Endothelial cell of umbilical vein (primary cell): Measurements from ENCODE around the gene FBXL2. TPM values are rescaled to one million over a fixed set of nuclear protein-coding genes. Genes with fewer than 3 reads are reported as not detected.

Experiments
- BruUV-seq: library from RNA; stranded (reverse); fragments of 400-500 nt; replicated peaks from 2 replicates; lab custom pipeline; 2021; lab: Mats Ljungman, UMichigan
- CTCF ChIA-PET: fragments of 300-600, 350-600 bp; sonication (Branson Sonifier 250); formaldehyde crosslinking; loops from one replicate; lab custom pipeline; 2021; ENCODE audit warnings: antibody characterized with exemption, inconsistent platforms; lab: Charles Lee
- POLR2A ChIA-PET: fragments of 300-600, 350-600 bp; sonication (Branson Sonifier 250); formaldehyde crosslinking; loops from one replicate; lab custom pipeline; 2021; ENCODE audit warnings: antibody characterized with exemption, inconsistent platforms; lab: Charles Lee
- DNase-seq: peaks from one replicate; pipeline ENCODE4 v3.0.0-alpha.2; 2011; ENCODE audit warnings: low read depth, low spot score
- FAIRE-seq: peaks from 2 replicates; lab custom pipeline; 2011; peaks lifted over from hg19 to GRCh38; lab: Jason Lieb, UNC
- H2AFZ ChIP-seq: 2 replicates; pipeline ENCODE4 v1.6.0; 2012; ENCODE audit warnings: low read depth, low read length, control low read depth, inconsistent platforms
- H3K27ac ChIP-seq: 2 replicates; pipeline ENCODE4 v1.5.1; 2011; ENCODE audit warnings: low read depth, mild to moderate bottlenecking, control low read depth, low read length, moderate library complexity; ENCODE audit not compliant: insufficient read depth
- H3K27me3 ChIP-seq, 2 experiments: 2 replicates each; pipeline versions ENCODE4 v1.6.0 to v1.6.1; 2011; ENCODE audit warnings: low read length in 2 of 2, mixed read lengths in 1 of 2; ENCODE audit not compliant: control insufficient read depth in 2 of 2, insufficient read depth in 2 of 2
- H3K36me3 ChIP-seq, 2 experiments: 2 replicates in 1 of 2; 3 replicates in 1 of 2; pipeline ENCODE4 v1.5.1; 2011; ENCODE audit warnings: low read length in 2 of 2, mild to moderate bottlenecking in 1 of 2, moderate library complexity in 1 of 2; ENCODE audit not compliant: control insufficient read depth in 2 of 2, insufficient read depth in 2 of 2; ENCODE audit errors: extremely low read depth in 1 of 2
- H3K4me1 ChIP-seq: 3 replicates; pipeline ENCODE4 v1.5.1; 2011; ENCODE audit warnings: mild to moderate bottlenecking, low read length; ENCODE audit not compliant: control insufficient read depth, insufficient read depth; ENCODE audit errors: extremely low read depth
- H3K4me2 ChIP-seq: 2 replicates; pipeline ENCODE4 v1.6.1; 2011; ENCODE audit warnings: low read length, control low read depth, mixed read lengths; ENCODE audit not compliant: insufficient read depth
- H3K4me3 ChIP-seq, 3 experiments: fragments of 200-600 bp in 1 of 3; sonication (generic), shearing (Covaris generic) in 1 of 3; replicated peaks in 1 of 3; 2 replicates each; pipeline ENCODE4 v1.5.1; 2011 to 2016; ENCODE audit warnings: control low read depth in 3 of 3, low read length in 3 of 3, mild to moderate bottlenecking in 2 of 3, inconsistent platforms in 1 of 3, low read depth in 1 of 3, moderate library complexity in 1 of 3; ENCODE audit not compliant: insufficient read depth in 1 of 3
- H3K79me2 ChIP-seq: 2 replicates; pipeline ENCODE4 v1.6.0; 2012; ENCODE audit warnings: low read length, inconsistent platforms; ENCODE audit not compliant: control insufficient read depth, insufficient read depth
- H3K9ac ChIP-seq: replicated peaks from 2 replicates; pipeline ENCODE3; 2011; ENCODE audit warnings: low read length, control low read depth; ENCODE audit not compliant: insufficient read depth; ENCODE audit errors: extremely low read depth
- H3K9me1 ChIP-seq: replicated peaks from 3 replicates; pipeline ENCODE4 v1.6.0; 2011; ENCODE audit warnings: mild to moderate bottlenecking, low read length; ENCODE audit not compliant: control insufficient read depth, insufficient read depth; ENCODE audit errors: extremely low read depth
- H3K9me3 ChIP-seq: replicated peaks from 2 replicates; pipeline ENCODE4 v1.5.1; 2012; ENCODE audit warnings: low read length, inconsistent platforms; ENCODE audit not compliant: control insufficient read depth, insufficient read depth
- H4K20me1 ChIP-seq: replicated peaks from 2 replicates; pipeline ENCODE3; 2011; ENCODE audit warnings: mild to moderate bottlenecking, low read length; ENCODE audit not compliant: control insufficient read depth, insufficient read depth; ENCODE audit errors: extremely low read depth
- CTCF ChIP-seq, 2 donors: IDR thresholded peaks; 1 replicate in 1 of 2; 2 replicates in 1 of 2; pipeline ENCODE4 v1.5.1; 2011; ENCODE audit warnings: low read length in 2 of 2, mild to moderate bottlenecking in 2 of 2, moderate library complexity in 2 of 2, control low read depth in 1 of 2, inconsistent platforms in 1 of 2, low read depth in 1 of 2; ENCODE audit not compliant: insufficient read depth in 1 of 2; ENCODE audit errors: extremely low read depth in 1 of 2
- EZH2 ChIP-seq: IDR thresholded peaks from 2 replicates; pipeline ENCODE4 v1.6.1; 2012; ENCODE audit warnings: borderline replicate concordance, low read depth, mild to moderate bottlenecking, moderate library complexity, low read length, inconsistent platforms; ENCODE audit not compliant: severe bottlenecking
- FOS ChIP-seq: IDR thresholded peaks from 2 replicates; pipeline ENCODE4 v1.6.1; 2011; ENCODE audit warnings: mild to moderate bottlenecking, low read length, moderate library complexity, borderline replicate concordance; ENCODE audit not compliant: insufficient read depth
- GATA2 ChIP-seq: IDR thresholded peaks from 2 replicates; pipeline ENCODE4 v1.7.0; 2011; ENCODE audit warnings: low read depth, mild to moderate bottlenecking, moderate library complexity, mixed read lengths, low read length; ENCODE audit not compliant: insufficient read length, insufficient read depth
- JUN ChIP-seq: IDR thresholded peaks from 2 replicates; pipeline ENCODE4 v1.6.1; 2011; ENCODE audit warnings: borderline replicate concordance, low read depth; ENCODE audit not compliant: insufficient read length, insufficient read depth
- MAX ChIP-seq: IDR thresholded peaks from 2 replicates; pipeline ENCODE4 v1.6.1; 2011; ENCODE audit not compliant: insufficient read depth, insufficient read length
- POLR2A ChIP-seq: IDR thresholded peaks from 2 replicates; pipeline ENCODE4 v1.6.1; 2012; ENCODE audit warnings: low read depth, mild to moderate bottlenecking, control low read depth, low read length
- dilution Hi-C: fragments of 300-500 bp; cut with MboI; formaldehyde crosslinking; loops from one replicate; pipeline ENCODE4 v1.15.0; 2019; ENCODE audit warnings: low sequenced_read_pairs; ENCODE audit not compliant: extremely low pct_ligation_motif_present
- intact Hi-C: fragments of 100-400 bp; cut with micrococcal nuclease; formaldehyde crosslinking; loops from one replicate; pipeline ENCODE4 v1.10.0; 2022
- polyA plus RNA-seq, 4 experiments: library from polyadenylated mRNA; depleted of rRNA in 3 of 4; stranded (reverse) in 3 of 4; unstranded in 1 of 4; fragments of >200 nt; gene quantifications; 2 replicates each; pipeline versions ENCODE4 v1.2.1 to v1.2.3, GENCODE V29; 2011 to 2012; ENCODE audit warnings: missing spikeins in 1 of 4
- total RNA-seq: library from RNA; stranded (reverse); gene quantifications from 2 replicates; pipeline ENCODE4 v1.2.3, GENCODE V29; 2021

FBXL2 gene
- total and polyA plus RNA-seq, 2 donors (not counting 3 experiments of a cell fraction or from before 2014, with no cell fraction given), result 21.7 to 44.7 TPM

GRCh38 chr3:33269385-33269784, 7.9 kb upstream of the FBXL2 start:
- CTCF ChIA-PET, result interaction anchor here (1.0 to 1.1 kb wide), 2 partner anchors 104 to 138 kb away, joined by 3 to 5 read pairs; no protein-coding TSS in a partner anchor
- no TSS peak for BruUV-seq
- intact Hi-C loops, result no loop called here
- Histone ChIP-seq H3K4me1 (no peaks in the 10 kb centered on the region), H3K9ac (no peak overlapping the region), H3K27ac (no peak overlapping the region), H3K9me3 (no peaks in the 10 kb centered on the region), H3K4me2 (no peak overlapping the region), H3K36me3 (no peaks in the 10 kb centered on the region), H2AFZ (no peak overlapping the region), H3K4me3 (no peak overlapping the region), H3K9me1 (no peaks in the 10 kb centered on the region), H3K79me2 (no peaks in the 10 kb centered on the region), H3K27me3 (no peaks in the 10 kb centered on the region), H4K20me1 (no peaks in the 10 kb centered on the region)
- dilution Hi-C loops, result no loop called here
- DNase-seq, result no peak
- no peak for FAIRE-seq
- TF ChIP-seq POLR2A (no peak), JUN (no peak), CTCF (IDR thresholded peaks at IDR 0.05; ENCODE audit: extremely low read depth in 1 of 2, insufficient read depth in 1 of 2, low read depth in 1 of 2, low read length in 2 of 2) (no peak), GATA2 (no peak), EZH2 (no peak)
- POLR2A ChIA-PET, result no interaction called here

GRCh38 chr3:33271324-33271723, 5.9 kb upstream of the FBXL2 start:
- no peak overlapping the region for H3K27ac ChIP-seq
- dilution Hi-C loops, result no loop called here

More at GRCh38 chr3:33271324-33271723, 5.9 kb upstream of the FBXL2 start:
- no TSS peak for BruUV-seq
- FAIRE-seq, result no peak
- ChIA-PET POLR2A (no interaction called here), CTCF (interaction anchor here (0.6 to 1.3 kb wide), 2 partner anchors 28 to 102 kb away, joined by 3 read pairs; no protein-coding TSS in a partner anchor)
- Histone ChIP-seq H3K9ac (no peak overlapping the region), H3K4me3 (no peak overlapping the region), H3K4me1 (no peaks in the 10 kb centered on the region), H3K36me3 (no peaks in the 10 kb centered on the region), H3K4me2 (no peak overlapping the region), H3K79me2 (no peaks in the 10 kb centered on the region), H3K27me3 (no peaks in the 10 kb centered on the region), H3K9me1 (no peaks in the 10 kb centered on the region), H4K20me1 (no peaks in the 10 kb centered on the region), H2AFZ (no peak overlapping the region), H3K9me3 (no peaks in the 10 kb centered on the region)
- DNase-seq, result no peak
- intact Hi-C loops, result no loop called here
- TF ChIP-seq FOS (no peak), EZH2 (no peak), MAX (no peak), POLR2A (no peak), JUN (no peak), GATA2 (no peak)
